KMS-11 (cell line): ENCODE results near the gene TLR5.

Source experiments
- H2AFZ ChIP-seq: fragments of 200-600 bp; sonication (generic); 2 replicates; pipeline ENCODE4 v1.6.1; 2016; ENCODE audit warnings: antibody characterized with exemption, mixed run types, low read depth
- H3K27ac ChIP-seq: fragments of 200-600 bp; sonication (generic); 2 replicates; pipeline ENCODE4 v1.6.1; 2016; ENCODE audit warnings: mild to moderate bottlenecking, mixed run types
- H3K27me3 ChIP-seq: fragments of 200-600 bp; sonication (generic); 2 replicates; pipeline ENCODE4 v1.6.1; 2017; ENCODE audit warnings: mild to moderate bottlenecking, low read depth, mixed run types, moderate library complexity; ENCODE audit not compliant: insufficient read depth
- H3K36me3 ChIP-seq: fragments of 200-600 bp; sonication (generic); 2 replicates; pipeline ENCODE4 v1.6.1; 2017; ENCODE audit warnings: mild to moderate bottlenecking, mixed run types; ENCODE audit not compliant: insufficient read depth
- H3K4me1 ChIP-seq: fragments of 200-600 bp; sonication (generic); 2 replicates; pipeline ENCODE4 v1.6.1; 2016; ENCODE audit warnings: mild to moderate bottlenecking, low read depth, mixed run types; ENCODE audit not compliant: poor library complexity, severe bottlenecking
- H3K4me2 ChIP-seq: fragments of 200-600 bp; sonication (generic); 2 replicates; pipeline ENCODE4 v1.7.0; 2016; ENCODE audit warnings: mild to moderate bottlenecking, mixed run types
- H3K4me3 ChIP-seq: fragments of 200-600 bp; sonication (generic); IDR thresholded peaks from 2 replicates; pipeline ENCODE4 v1.6.1; 2017; ENCODE audit warnings: low read depth, low read length, mixed read lengths; ENCODE audit not compliant: insufficient read depth
- H3K79me2 ChIP-seq: fragments of 200-600 bp; sonication (generic); 2 replicates; pipeline ENCODE4 v1.6.1; 2016; ENCODE audit warnings: low read depth, mixed run types; ENCODE audit not compliant: insufficient read depth
- H3K9ac ChIP-seq: fragments of 200-600 bp; sonication (generic); 2 replicates; pipeline ENCODE4 v1.6.1; 2016; ENCODE audit warnings: mild to moderate bottlenecking, mixed run types
- H4K20me1 ChIP-seq: fragments of 200-600 bp; sonication (generic); 2 replicates; pipeline ENCODE4 v1.6.1; 2016; ENCODE audit warnings: mild to moderate bottlenecking, mixed run types; ENCODE audit not compliant: insufficient read depth
- CTCF ChIP-seq: fragments of 200-600 bp; sonication (generic); conservative IDR thresholded peaks from 2 replicates; pipeline ENCODE4 v1.6.1; 2017; ENCODE audit warnings: low read depth, mild to moderate bottlenecking, antibody characterized with exemption, low read length, moderate library complexity, mixed read lengths

The TLR5 gene

GRCh38 chr1:223179786-223180185, 36.7 kb upstream of the TLR5 start:
- Histone ChIP-seq H3K4me1 (no peaks in the 10 kb centered on the region), H3K27ac (no peak overlapping the region), H3K4me2 (no peak overlapping the region), H4K20me1 (no peaks in the 10 kb centered on the region), H3K36me3 (no peaks in the 10 kb centered on the region), H3K4me3 (no peak overlapping the region), H2AFZ (no peak overlapping the region), H3K9ac (no peak overlapping the region), H3K79me2 (no peaks in the 10 kb centered on the region), H3K27me3 (no peaks in the 10 kb centered on the region)
- no peak for TF ChIP-seq CTCF

- no peak overlapping the region for H3K9ac ChIP-seq
- no peaks in the 10 kb centered on the region for H3K27me3 ChIP-seq
- no peak overlapping the region for H2AFZ ChIP-seq
- no peak for TF ChIP-seq CTCF
- no peak overlapping the region for H3K27ac ChIP-seq
- H4K20me1 ChIP-seq, result no peaks in the 10 kb centered on the region
- no peaks in the 10 kb centered on the region for H3K4me1 ChIP-seq
- no peaks in the 10 kb centered on the region for H3K36me3 ChIP-seq
- no peaks in the 10 kb centered on the region for H3K79me2 ChIP-seq
- H3K4me2 ChIP-seq, result no peak overlapping the region
- H3K4me3 ChIP-seq, result no peak overlapping the region
Measured at GRCh38 chr1:223179280-223179679, 36.2 kb upstream of the TLR5 start.

GRCh38 chr1:223177681-223178080, 34.6 kb upstream of the TLR5 start:
- TF ChIP-seq CTCF, result no peak
- no peak overlapping the region for H3K27ac ChIP-seq
- H3K9ac ChIP-seq, result no peak overlapping the region
- no peaks in the 10 kb centered on the region for H3K4me1 ChIP-seq
- no peak overlapping the region for H2AFZ ChIP-seq
- no peaks in the 10 kb centered on the region for H3K36me3 ChIP-seq
- H3K4me3 ChIP-seq, result no peak overlapping the region
- H3K79me2 ChIP-seq, result no peaks in the 10 kb centered on the region
- H3K27me3 ChIP-seq, result no peaks in the 10 kb centered on the region
- no peaks in the 10 kb centered on the region for H4K20me1 ChIP-seq
- no peak overlapping the region for H3K4me2 ChIP-seq

- Histone ChIP-seq H2AFZ (no peak overlapping the region), H3K4me2 (no peak overlapping the region), H3K36me3 (no peaks in the 10 kb centered on the region), H3K4me3 (no peak overlapping the region), H3K27ac (no peak overlapping the region), H4K20me1 (no peaks in the 10 kb centered on the region), H3K79me2 (no peaks in the 10 kb centered on the region), H3K9ac (no peak overlapping the region), H3K27me3 (no peaks in the 10 kb centered on the region), H3K4me1 (no peaks in the 10 kb centered on the region)
- TF ChIP-seq CTCF, result no peak
Measured at GRCh38 chr1:223176437-223176836, 33.4 kb upstream of the TLR5 start.

GRCh38 chr1:223175633-223176032, 32.6 kb upstream of the TLR5 start:
- H3K27me3 ChIP-seq, result no peaks in the 10 kb centered on the region
- H3K27ac ChIP-seq, result no peak overlapping the region
- no peaks in the 10 kb centered on the region for H3K4me1 ChIP-seq
- no peaks in the 10 kb centered on the region for H3K36me3 ChIP-seq
- H2AFZ ChIP-seq, result no peak overlapping the region
- H3K4me2 ChIP-seq, result no peak overlapping the region
- no peaks in the 10 kb centered on the region for H4K20me1 ChIP-seq
- no peak for TF ChIP-seq CTCF
- H3K79me2 ChIP-seq, result no peaks in the 10 kb centered on the region
- no peak overlapping the region for H3K9ac ChIP-seq
- H3K4me3 ChIP-seq, result no peak overlapping the region
